ENCODE results near the gene DPP7. TPM values are rescaled to one million over a fixed set of nuclear protein-coding genes. Genes with fewer than 3 reads are reported as not detected.

Gene DPP7
- total and polyA plus RNA-seq, 2 experiments from 2014 or later: 206 to 544 TPM

GRCh38 chr9:137162505-137163364, 48.2 kb upstream of the DPP7 start:
- Histone ChIP-seq H3K4me2 (peak overlapping the region; percentile 78), H3K27ac (no peak overlapping the region), H3K9me2 (replicated peaks; ENCODE audit: insufficient read depth) (no peaks in the 10 kb centered on the region), H3K4me1 (ENCODE audit: insufficient read depth) (peaks cover 11% of the 10 kb centered on the region), H3K4me3 (no peak overlapping the region), H2AFZ (peak overlapping the region; percentile 26), H3K9me3 (ENCODE audit: low read depth) (no peaks in the 10 kb centered on the region), H3K79me2 (no peaks in the 10 kb centered on the region), H4K20me1 (ENCODE audit: insufficient read depth, poor library complexity, severe bottlenecking) (no peaks in the 10 kb centered on the region), H3K36me3 (replicated peaks; ENCODE audit: insufficient read depth, low read depth) (no peaks in the 10 kb centered on the region), H3K27me3 (peaks cover 98% of the 10 kb centered on the region)
- DNase-seq (ENCODE audit: low spot score): peak; percentile 60
- TF ChIP-seq EZH2phosphoT487 (IDR thresholded peaks at IDR 0.05; ENCODE audit: low read depth, severe bottlenecking, unreplicated experiment) (no peak), EZH2 (IDR thresholded peaks at IDR 0.05; ENCODE audit: borderline replicate concordance) (peak; percentile 60)
- TF ChIP-seq, protein P1, sequence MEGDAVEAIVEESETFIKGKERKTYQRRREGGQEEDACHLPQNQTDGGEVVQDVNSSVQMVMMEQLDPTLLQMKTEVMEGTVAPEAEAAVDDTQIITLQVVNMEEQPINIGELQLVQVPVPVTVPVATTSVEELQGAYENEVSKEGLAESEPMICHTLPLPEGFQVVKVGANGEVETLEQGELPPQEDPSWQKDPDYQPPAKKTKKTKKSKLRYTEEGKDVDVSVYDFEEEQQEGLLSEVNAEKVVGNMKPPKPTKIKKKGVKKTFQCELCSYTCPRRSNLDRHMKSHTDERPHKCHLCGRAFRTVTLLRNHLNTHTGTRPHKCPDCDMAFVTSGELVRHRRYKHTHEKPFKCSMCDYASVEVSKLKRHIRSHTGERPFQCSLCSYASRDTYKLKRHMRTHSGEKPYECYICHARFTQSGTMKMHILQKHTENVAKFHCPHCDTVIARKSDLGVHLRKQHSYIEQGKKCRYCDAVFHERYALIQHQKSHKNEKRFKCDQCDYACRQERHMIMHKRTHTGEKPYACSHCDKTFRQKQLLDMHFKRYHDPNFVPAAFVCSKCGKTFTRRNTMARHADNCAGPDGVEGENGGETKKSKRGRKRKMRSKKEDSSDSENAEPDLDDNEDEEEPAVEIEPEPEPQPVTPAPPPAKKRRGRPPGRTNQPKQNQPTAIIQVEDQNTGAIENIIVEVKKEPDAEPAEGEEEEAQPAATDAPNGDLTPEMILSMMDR (IDR thresholded peaks at IDR 0.05; ENCODE audit: poor library complexity): peak; percentile 34
- WGBS (ENCODE audit: low lambda C conversion rate, missing lambda C conversion rate): 9% methylated on average over 46 of the region's 74 CpGs

- no peak overlapping the region for H3K27ac ChIP-seq
- no peaks in the 10 kb centered on the region for H3K9me2 ChIP-seq (replicated peaks; ENCODE audit: insufficient read depth)
- no peak overlapping the region for H3K4me3 ChIP-seq
- H3K4me2 ChIP-seq: peak overlapping the region; percentile 78
- no peaks in the 10 kb centered on the region for H4K20me1 ChIP-seq (ENCODE audit: insufficient read depth, poor library complexity, severe bottlenecking)
- H3K4me1 ChIP-seq (ENCODE audit: insufficient read depth): peaks cover 10% of the 10 kb centered on the region
- TF ChIP-seq EZH2phosphoT487 (IDR thresholded peaks at IDR 0.05; ENCODE audit: low read depth, severe bottlenecking, unreplicated experiment) (no peak), EZH2 (IDR thresholded peaks at IDR 0.05; ENCODE audit: borderline replicate concordance) (no peak)
- TF ChIP-seq, protein P1 (IDR thresholded peaks at IDR 0.05; ENCODE audit: poor library complexity): no peak
- WGBS (ENCODE audit: low lambda C conversion rate, missing lambda C conversion rate): 9% methylated on average over 30 of the region's 71 CpGs
- H3K36me3 ChIP-seq (replicated peaks; ENCODE audit: insufficient read depth, low read depth): no peaks in the 10 kb centered on the region
- H3K79me2 ChIP-seq: no peaks in the 10 kb centered on the region
- H3K27me3 ChIP-seq: peaks cover 95% of the 10 kb centered on the region
- no peaks in the 10 kb centered on the region for H3K9me3 ChIP-seq (ENCODE audit: low read depth)
- no peak for DNase-seq (ENCODE audit: low spot score)
- no peak overlapping the region for H2AFZ ChIP-seq
These were observed 47.3 kb upstream of the DPP7 start for GRCh38 chr9:137161558-137162486.

- Histone ChIP-seq H3K27me3 (peaks cover 95% of the 10 kb centered on the region), H3K4me3 (no peak overlapping the region), H3K9me2 (replicated peaks; ENCODE audit: insufficient read depth) (no peaks in the 10 kb centered on the region), H3K36me3 (replicated peaks; ENCODE audit: insufficient read depth, low read depth) (no peaks in the 10 kb centered on the region), H2AFZ (no peak overlapping the region), H3K27ac (no peak overlapping the region), H3K4me2 (no peak overlapping the region), H4K20me1 (ENCODE audit: insufficient read depth, poor library complexity, severe bottlenecking) (no peaks in the 10 kb centered on the region), H3K4me1 (ENCODE audit: insufficient read depth) (peaks cover 10% of the 10 kb centered on the region), H3K79me2 (no peaks in the 10 kb centered on the region), H3K9me3 (ENCODE audit: low read depth) (no peaks in the 10 kb centered on the region)
- TF ChIP-seq, protein P1 (IDR thresholded peaks at IDR 0.05; ENCODE audit: poor library complexity): no peak
- TF ChIP-seq EZH2phosphoT487 (IDR thresholded peaks at IDR 0.05; ENCODE audit: low read depth, severe bottlenecking, unreplicated experiment) (no peak), EZH2 (IDR thresholded peaks at IDR 0.05; ENCODE audit: borderline replicate concordance) (no peak)
- DNase-seq (ENCODE audit: low spot score): no peak
- 56% methylated on average over 25 of the region's 56 CpGs for WGBS (ENCODE audit: low lambda C conversion rate, missing lambda C conversion rate)
These were observed 46.4 kb upstream of the DPP7 start for GRCh38 chr9:137160716-137161557.

All from hepatocyte (in vitro differentiated cells).